Measurements from ENCODE around the gene PSPH.

Gene PSPH

GRCh38 chr7:55996856-55997500 lies 54.3 kb downstream of the PSPH start:
- DNase-seq: no peak

- no peak for DNase-seq
Measured at GRCh38 chr7:55992346-55992745, 58.9 kb downstream of the PSPH start.

- DNase-seq: no peak
Measured at GRCh38 chr7:55983537-55983936, 67.7 kb downstream of the PSPH start.

- DNase-seq: no peak
Measured at GRCh38 chr7:55980266-55980665, 71.0 kb downstream of the PSPH start.

GRCh38 chr7:55977831-55978230 lies 73.4 kb downstream of the PSPH start:
- DNase-seq: no peak

- peak; percentile 47 for DNase-seq
Measured at GRCh38 chr7:55975988-55976633, 75.1 kb downstream of the PSPH start.

GRCh38 chr7:55973747-55974250 lies 77.4 kb downstream of the PSPH start:
- DNase-seq: no peak

GRCh38 chr7:55970978-55971377 lies 80.3 kb downstream of the PSPH start:
- DNase-seq: peak; percentile 64

- peak; percentile 64 for DNase-seq
Measured at GRCh38 chr7:55970561-55970960, 80.7 kb downstream of the PSPH start.

- DNase-seq: peak; percentile 89
Measured at GRCh38 chr7:55969391-55969790, 81.9 kb downstream of the PSPH start.

GRCh38 chr7:55966851-55967250 lies 84.4 kb downstream of the PSPH start:
- no peak for DNase-seq

- peak; percentile 22 for DNase-seq
Measured at GRCh38 chr7:55965805-55966421, 85.3 kb downstream of the PSPH start.

GRCh38 chr7:55965100-55965470 lies 86.2 kb downstream of the PSPH start:
- peak; percentile 78 for DNase-seq

GRCh38 chr7:55964261-55965099 lies 86.8 kb downstream of the PSPH start, which contains the start of gene NIPSNAP2:
NIPSNAP2 (plus strand) TSS chr7:55964585; CDS start chr7:55964610, 25 bp downstream.
- DNase-seq: peak; percentile 89

- no peak for DNase-seq
Measured at GRCh38 chr7:55963584-55964168, 87.6 kb downstream of the PSPH start.

GRCh38 chr7:55962014-55962413 lies 89.2 kb downstream of the PSPH start:
- DNase-seq: no peak
